GM19324 (cell line): ENCODE results near the gene ZNF169.
"Not testable (repeated sequence)": the region's sequence is repeated elsewhere in the genome, so short reads cannot be mapped to it uniquely, and the experiment has no call there.

Experiments
- ATAC-seq: cut with Tn5 transposase; IDR thresholded peaks from one replicate; pipeline ENCODE4 v1.9.1; 2021; ENCODE audit warnings: mild to moderate bottlenecking, moderate library complexity; ENCODE audit not compliant: unreplicated experiment, low FRiP score

The ZNF169 gene

GRCh38 chr9:94340750-94341149 lies 81.7 kb downstream of the ZNF169 start:
- not testable (repeated sequence) for ATAC-seq

DNA sequence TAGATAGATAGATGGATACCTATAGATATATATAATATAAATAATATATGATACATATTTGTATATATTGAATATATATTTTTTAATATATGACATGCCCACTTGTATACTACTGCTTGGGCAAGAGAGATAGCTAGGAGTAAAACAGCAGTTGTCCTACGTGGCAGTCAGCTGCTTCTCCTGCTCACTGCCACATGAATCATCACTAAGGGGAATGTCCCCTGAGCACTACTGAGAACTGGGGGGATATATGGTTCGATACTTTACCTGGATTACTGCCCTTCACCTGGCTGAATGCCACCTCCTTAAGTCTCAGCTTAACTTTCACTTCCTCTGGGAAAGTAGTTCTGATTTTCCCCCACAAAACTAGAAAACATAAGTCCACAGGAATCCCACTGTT lies 82.6 kb downstream of the ZNF169 start:
- ATAC-seq: not testable (repeated sequence)

DNA sequence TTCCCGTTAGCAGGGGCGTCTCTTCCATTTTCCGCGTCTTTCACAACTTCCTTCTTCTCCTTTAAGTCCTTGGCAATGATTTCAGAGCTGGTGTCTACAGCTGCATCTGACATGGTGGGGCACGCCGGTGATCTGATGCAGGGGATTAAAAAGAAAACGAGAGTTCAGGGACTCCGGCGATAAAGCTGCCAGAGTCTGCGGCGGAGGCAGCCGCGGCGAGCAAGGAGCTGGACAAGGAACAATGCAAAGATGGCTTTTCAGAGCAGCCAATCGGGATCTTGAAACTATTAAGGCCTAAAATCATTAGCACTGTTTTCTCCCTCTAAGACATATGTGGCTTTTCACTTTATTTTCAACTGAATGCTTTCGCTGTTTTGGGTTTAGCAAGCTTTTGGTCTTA lies 88.4 kb downstream of the ZNF169 start:
- not testable (repeated sequence) for ATAC-seq

DNA sequence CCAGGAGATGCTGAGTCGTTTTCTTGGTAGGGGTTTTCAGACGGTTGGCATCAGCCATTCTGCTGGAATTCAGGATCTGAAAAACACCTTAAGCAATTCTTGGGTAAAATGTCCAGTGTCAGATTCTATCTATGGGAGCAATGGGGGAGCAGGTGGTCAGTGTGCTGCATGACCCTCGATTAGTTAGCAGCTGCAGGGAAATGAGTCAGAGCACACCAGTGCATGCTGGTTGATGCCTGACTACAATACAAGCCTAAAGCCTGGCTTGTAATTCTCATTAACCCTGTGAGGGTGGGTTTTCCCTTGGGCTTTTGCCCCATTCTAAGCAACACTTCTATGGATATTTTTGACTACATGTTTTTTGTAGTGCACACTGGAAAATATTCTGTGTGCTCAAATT lies 89.7 kb downstream of the ZNF169 start:
- not testable (repeated sequence) for ATAC-seq
